NCI-H524 (cell line): Measurements from ENCODE around the gene TSSK6.
"Not testable (repeated sequence)": the region's sequence is repeated elsewhere in the genome, so short reads cannot be mapped to it uniquely, and the experiment has no call there.

Experiments
- DNase-seq, 2 experiments: peaks; one replicate each; lab custom pipeline; 2025; lab: John Stamatoyannopoulos, UW

TSSK6 gene

DNA sequence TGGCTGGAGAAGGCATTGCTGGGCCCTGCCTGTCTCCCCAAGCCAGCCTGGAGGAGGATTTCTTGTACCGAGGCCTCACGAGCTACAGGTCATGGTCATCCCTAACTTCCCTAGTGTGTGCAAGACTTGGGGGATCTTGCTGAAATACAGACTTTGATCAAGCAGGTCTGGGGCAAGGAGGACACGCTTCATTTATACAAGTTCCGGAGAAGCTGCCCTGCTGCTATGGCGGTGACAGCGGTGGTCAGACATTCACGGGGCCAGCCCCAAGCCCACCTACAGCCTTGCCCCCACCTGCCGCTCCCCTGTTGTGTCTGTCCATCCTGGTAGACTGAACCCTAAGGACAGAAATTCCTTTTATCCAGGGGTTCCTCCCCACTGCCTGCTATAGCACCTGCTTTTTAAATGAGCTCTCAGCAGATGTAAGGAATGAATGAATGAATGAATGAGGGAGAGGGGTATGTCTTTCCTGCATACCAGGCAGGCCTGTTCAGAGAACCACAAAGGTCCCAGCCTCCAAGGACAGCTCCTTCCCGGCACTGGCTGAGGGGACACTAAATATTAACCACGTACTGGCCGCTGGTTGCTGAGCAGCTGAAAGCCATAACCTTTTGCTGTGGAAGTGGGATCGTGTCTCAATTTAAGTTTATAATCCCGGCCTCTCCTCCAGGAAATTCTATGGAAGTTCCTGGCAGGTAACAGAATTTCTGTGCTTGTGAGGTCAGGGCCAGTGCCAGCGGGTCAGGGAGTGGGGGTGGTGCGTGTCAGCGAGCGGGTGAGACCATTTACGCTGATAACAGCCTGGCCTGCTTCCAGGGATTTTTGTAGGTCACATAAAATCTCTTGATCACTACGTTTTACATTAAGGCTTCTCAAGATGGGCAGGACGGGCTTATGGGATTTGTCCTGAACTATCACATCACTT, 27.1 kb downstream of the TSSK6 start:
- no peak for DNase-seq

DNA sequence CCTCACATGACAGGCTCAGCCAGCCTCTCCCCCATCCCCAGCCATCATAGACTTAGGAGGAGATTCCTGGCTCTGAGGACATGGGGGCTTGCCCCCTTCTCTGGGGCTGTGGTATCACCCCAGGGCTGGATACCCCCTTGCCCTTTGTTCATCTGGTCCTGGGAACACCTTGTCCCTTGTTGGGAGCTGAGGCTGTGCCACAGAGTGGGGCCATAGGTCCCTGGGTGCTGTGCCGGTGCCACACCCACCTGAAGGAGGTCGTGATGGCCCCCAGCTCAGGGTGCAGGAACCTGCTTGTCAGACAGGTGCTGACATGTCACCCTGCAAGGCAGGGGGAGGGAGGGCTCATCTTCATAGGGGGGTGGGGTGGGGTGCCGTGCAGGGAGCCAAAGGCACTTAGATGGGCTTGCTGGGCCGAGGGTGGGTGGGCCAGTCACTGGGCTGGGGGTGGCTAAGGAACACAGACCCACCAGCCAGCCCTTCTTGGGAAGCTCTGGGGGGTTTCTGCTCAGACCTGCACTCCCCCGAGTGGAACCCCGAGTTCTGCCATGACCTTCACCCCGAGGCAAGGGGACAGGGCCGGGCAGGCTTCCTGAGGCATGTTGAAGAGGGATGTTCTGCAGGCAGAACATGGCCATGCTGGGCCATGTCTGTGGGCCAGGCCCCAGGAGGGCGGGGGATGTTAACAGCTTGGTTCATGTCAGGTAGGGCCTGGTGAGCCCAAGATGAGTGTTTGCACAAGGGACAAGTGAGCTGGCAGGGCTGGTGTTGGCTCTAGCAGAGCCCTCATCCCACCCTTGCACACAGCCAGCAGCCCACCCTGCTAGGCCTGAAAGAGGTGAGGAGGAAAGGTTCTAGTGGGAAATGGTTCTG, 28.0 kb downstream of the TSSK6 start:
- no peak for DNase-seq

DNA sequence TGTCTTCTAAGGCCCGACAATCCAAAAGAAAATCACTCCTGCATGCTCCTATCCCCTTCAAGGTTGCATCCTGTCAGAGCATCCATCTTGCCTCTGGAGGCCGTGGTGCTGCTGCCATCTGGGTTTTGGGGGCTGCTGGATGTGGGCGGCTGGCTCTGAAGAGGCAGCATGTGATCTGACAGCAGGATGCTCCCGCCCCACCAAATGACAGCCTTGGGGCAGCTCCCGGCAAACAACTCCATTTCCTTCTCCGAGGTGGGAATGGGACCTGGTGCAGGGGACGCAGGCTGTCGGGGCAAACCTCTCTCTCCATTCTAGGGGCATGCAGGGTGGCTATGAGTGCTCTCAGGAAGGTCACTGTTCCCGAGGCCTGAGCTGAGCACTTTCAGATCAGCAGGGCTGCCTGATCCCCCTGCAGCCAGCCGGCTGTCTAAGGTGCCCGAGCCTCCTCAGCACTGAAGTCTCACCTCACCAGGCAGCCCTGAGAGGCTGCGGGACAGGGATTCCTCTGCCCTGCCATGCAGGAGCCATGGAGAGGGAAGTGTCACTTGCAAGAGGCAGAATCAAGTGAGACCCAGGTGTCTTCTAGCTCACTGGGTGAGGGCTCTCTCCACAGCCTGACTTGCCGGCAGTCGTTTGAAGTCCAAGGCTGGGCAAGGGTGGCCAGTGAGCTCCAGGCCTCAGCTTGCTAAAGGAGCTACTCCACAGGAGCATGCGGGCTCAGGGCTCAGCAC, 28.8 kb downstream of the TSSK6 start:
- DNase-seq = peak in 1 of 2 experiments; percentile 18

DNA sequence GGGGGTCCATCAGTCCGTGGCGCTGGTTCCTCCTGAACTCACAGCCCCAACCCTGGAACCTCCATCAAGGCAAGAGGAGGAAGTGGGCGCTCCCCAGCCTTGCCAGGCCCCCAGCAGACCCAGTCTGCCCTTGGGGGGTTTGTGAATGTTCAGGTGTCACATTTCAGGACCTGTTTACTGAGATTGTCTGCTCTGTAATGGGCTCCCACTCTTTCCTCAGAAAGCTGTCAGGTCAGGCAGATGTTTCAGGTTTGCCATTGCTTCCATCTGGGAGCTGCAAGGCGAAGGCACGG, 29.4 kb downstream of the TSSK6 start:
- DNase-seq = no peak

DNA sequence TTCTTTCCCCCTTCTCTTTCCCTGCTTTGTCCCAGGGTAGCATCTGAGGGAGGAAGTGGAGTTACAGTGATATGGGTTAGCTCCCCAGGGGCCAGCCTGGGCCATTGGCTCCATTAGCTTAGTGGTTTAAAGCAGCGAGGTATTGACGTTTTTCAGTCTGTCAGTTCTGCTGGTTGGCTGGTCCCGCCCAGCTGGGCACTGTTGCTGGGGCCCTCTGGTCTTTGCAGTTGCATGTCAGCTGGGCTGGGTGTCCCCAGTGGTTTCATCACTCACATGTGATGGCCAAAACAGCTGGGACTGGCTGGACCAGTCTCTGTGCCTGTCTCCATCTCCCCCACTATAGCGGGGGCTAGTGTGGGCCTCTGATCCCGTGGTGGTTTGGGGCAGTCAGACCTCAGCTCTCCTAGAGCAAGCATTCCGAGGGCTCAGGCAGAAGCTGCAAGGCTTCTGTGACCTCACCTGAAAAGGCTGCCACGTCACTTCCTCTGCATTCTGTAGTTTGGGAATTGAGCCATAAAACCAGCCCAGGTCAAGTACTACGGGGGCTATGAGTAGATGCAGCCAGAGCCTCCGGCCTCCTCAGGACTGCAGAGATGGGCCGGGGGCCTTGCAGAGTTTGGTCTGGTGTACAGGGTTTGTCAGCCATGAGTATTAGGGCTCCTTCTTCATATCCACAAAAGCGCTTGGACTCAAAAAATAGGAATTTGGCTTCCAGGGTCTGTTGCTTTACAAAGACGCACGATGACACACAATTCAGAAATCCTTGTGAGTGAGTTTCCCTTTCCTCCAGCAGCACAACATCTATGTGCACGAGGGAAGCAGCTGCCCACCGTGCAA, 30.0 kb downstream of the TSSK6 start:
- no peak for DNase-seq

DNA sequence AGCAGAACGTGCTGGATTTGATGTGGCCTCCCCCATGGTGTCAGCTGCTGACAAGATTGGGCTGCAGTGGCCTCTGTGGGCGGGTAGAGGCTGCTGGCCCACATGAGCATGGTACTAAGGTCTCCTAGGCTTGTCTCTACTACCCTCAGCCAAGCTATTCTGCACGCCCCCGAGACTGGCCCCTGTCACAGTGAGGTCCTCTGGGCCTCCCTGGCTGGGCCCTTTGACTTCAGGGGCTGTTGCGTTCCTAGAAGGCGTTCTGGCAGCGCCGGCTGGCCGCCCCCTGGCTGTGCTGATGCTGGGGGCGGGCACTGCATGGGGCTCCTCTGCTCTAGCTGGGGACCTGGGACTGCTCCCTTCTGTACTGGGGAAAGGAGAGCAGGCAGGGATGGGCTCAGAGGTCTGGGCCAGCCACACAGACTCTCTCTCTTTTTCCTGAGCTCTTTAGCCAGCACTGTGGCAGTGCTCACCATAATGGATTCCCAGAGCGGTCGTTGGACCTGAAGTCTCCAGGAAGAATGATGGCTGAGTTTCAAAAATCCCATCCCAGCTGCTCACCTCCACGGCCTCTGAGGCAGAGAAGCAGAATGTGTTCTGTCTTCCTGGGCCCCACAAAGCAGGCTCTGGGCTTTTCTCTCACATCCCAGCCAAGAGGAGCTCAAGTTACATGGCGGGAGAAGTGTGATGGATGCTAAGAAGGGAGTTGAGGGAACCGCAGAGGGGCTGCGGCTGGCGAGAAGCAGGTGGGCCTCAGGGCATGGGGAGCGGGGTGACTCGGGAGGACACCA, 32.3 kb downstream of the TSSK6 start:
- no peak for DNase-seq

DNA sequence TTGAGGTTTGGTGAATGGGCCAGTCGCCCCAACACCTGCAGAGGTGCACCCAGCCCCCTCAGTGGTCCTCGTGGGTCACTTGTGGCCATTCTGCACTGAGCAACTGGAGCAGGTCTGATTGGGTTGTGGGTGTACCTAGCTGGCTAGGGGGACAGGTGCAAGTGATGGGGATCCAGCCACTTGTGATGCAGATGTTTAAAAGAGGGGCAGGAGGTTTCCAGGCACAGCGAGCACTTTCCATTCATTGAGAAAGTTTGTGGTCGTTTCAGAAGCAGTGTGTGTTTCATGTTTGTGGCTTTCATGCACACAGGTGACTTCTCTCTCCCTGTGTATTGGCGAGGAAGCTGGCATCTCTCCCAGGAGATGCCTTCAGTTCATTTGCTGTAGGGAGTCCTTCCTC, 34.7 kb downstream of the TSSK6 start:
- no peak for DNase-seq

DNA sequence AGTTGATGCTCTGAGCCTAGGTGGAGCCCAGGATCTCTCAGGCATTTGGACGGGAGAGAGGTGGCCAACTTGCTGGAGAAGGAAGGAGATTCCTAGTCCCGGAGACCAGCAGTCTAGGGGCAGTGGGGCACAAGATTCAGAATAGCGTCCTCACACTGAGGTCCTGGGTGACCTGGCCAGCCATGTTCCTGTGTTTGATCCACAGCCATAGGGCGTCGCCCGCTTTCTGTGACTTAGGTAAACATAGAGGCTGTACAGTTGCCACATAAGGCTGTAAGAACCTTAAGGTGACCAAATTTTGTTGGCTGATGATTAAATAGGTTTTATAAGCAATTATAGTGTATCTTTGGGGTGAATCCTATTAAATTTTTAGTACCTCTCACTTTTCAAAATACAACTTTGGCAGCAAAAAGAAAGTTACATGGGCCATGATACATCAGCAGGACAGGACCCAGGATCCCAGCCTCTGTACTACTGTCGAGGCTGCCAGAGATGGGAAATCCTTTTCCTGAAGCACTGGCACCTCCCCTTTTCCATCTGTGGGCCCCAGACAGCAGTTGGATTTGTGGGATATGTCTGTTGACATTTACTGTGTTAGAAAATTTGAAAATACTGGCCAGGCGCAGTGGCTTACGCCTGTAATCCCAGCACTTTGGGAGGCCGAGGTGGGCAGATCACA, 37.5 kb downstream of the TSSK6 start:
- DNase-seq = no peak

DNA sequence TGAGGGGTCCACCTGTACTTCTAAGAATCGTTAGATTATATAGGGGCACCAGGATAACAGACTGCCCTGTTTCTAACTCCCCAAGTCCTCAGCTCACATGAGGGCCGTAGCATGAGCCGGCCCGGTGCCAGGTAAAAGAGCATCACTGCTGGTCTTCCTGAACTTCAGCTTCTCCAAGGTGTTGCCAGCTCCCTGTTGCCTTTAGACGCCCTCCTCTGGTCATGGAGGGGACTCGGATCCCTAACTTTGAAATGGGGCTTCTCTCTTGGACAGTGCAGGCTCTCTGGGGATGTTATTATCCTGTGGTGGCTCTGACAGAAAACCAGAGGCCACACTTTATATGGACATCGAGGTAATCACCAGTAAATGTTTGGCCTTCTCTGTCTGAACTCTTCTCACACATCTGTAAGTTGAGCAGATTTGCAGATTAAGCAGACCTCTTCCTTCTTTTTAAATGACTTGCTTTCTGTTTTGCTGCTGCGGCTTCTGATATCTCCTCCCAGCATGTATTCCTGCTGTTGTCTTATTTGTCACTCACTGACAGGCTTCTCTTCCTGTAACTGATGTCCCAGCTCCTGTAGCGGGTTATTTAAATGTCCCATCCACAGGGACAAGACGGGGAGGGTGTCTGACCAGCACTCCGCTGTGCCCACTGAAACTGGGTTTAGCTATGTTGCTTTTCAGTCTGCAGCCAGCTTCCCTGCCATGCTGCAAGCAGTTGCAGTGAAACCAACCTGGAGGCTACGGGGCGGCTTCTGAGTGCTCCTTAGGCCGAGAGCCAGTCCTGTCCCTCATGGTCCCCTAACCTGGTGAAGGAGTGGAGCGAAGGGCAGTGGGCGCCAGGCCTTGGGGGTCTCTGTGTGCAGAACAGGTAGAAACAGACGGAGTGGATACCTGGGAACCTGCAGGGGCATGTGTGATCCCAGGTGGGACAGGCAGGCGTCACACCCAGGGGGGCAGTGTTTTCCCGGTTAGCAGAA, 39.2 kb downstream of the TSSK6 start:
- DNase-seq = peak; percentile 44 to 53

DNA sequence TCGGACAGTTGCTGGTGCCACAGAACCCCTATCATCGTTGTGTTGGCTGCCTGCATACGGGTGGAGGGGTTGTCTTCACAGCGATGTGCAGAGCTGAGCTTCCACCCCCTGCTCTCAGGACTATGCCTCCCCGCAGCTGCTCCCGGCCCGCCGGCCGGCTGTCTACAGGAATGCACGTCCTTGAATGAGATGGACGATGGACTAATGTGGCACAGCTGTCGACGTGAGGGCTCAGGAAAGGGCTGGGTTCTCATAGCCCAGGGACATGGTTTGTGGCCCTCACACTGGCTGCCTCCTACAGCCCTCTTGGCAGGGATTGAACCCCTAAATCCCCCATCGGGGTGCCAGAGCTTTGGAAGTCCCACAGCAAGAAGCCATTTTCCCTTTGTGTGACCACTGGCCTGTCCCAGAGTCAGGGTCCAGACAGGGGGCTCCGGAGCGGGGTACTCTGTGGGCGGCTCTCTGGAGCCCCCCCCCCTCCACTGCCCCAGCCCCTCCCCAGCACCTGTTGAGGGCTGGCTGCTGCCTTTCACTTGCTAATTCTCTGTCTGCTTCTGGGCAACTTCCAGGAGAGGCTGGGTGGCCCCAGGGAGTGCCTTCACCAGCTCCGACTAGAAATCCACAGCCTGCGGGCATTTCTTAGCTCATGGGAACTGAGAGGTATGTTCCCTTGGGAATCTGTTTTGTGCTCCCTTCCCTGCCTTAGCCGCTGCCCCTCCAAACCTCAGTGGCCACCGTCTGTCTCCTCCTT, 40.2 kb downstream of the TSSK6 start:
- DNase-seq = peak in 1 of 2 experiments; percentile 20

DNA sequence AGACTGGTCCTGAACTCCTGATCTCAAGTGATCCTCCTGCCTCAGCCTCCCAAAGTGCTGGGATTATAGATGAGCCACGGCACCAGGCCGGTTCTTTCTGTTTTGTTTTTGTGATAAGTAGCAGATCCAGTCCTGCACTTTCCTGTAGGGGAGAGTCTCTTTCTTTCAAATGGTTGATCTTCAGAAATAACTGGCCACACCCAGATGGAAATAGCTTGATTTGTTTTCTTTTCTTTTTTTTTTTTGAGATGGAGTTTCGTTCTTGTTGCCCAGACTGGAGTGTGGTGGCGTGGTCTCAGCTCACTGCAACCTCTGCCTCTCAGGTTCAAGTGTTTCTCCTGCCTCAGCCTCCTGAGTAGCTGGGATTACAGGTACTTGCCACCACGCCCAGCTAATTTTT, 43.2 kb downstream of the TSSK6 start:
- not testable (repeated sequence) for DNase-seq

DNA sequence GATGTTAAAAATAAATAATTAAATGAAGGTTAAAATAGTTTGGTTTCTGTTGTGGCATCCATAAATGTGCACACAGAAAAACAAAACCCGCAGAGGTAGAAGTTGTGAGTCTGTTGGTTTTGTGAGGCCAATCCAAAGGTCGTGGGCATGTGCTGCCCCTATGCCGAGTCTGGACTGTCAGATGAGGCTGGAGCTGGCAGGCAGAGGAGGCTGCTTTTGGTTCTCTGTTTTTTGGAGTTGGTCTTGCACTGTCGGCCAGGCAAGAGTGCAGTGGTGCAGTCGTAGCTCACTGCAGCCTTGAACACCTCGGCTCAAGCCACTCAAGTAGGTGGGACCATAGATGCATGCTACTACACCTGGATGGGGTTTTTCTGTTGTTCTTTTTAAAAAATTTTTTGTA, 43.7 kb downstream of the TSSK6 start:
- no peak for DNase-seq

DNA sequence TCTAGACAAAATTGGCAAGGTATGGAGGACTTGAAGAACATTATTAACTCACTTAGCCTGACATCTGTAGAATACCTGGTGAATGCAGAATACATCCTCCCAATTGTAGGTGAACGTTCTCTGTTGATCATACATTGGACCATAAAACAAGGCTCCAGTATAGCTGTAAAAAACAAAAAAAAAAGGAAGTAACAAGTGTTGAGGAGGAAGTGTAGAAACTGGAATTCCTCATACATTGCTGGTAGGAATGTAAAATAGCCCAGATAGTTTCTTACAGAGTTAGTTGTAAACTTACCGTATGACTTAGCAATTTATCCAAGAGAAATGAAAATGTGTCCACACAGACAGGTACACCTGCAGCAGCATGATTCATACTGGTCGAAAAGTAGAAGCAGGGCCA, 44.8 kb downstream of the TSSK6 start:
- no peak for DNase-seq

DNA sequence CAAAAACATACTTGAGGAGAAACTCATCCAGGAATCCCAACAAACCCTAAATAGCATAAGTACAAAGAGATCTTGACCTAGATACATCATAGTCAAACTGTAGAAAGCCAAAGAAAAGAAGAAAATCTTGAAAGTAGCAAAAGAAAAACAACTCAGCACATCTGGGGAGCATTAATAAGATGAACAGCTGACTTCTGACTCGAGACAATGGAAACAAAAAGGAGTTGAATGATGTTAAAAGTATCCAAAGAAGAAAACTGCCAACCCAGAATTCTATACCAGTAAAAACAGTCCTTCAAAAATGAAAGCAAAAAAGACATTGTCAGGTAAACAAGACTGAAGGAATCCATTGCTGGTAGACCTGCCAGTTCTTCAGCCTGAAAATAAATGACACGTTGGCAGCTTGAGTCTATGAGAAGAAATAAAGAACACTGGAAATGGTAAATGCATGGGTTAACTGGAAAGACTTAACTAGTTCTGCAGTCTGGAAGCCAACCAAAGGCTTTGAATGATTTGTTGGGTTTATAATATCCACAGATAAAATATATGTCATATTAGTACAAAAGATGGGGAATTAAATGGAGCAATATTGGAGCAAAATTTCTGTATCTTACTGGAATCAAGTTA, 46.8 kb downstream of the TSSK6 start:
- no peak for DNase-seq

DNA sequence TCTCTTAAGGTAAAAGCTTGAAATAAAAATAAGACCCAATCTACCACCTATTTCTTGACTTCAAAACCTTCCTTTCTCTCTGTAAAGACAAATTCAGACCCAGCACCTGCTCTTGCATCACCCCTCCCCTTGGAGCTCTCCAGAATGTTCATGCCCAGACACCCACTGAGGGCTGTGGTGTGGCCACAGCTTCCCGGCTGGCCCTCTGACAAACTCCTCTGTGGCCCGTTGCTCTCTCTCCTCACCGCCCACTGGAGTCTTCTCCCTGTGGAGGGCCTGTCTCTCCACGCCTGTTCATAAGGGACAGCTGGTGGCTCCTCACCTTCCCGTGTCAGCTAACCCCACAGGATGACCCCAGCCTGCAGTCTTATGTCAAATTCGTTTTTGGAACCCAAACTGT, 49.1 kb downstream of the TSSK6 start:
- DNase-seq = no peak

DNA sequence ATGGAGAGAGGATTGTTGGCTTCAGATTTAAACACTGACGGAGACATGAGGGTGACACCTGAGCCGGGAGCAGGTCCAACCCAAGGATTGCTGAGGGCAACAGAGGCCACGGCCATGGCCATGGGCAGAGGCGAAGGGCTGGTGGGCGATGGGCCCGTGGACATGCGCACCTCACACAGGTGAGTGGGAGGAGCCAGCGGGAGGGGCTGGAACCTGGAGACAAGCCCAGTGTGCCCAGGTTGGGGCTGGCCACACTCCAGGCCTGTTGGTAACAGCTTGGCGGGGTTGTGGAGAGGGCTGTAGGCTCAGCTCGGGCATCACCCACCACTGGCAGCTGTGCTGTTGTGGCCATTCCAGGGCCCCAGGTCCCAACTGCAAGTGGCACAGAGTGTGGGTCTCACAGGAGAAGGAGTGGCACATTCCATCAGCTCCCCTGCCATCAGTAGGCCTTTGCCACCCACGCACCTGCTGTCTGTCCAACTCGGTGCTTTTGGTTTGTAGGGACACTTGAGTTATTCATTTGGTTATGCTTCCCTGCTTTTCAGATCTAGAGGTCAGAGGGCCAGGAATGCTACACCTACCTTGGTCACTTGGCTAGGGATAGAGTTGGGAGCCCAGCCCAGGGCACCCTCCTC, 49.8 kb downstream of the TSSK6 start:
- no peak for DNase-seq
